Peyer's patch (tissue), 4 donors: ENCODE data around the gene RASGRP3. TPM values are rescaled to one million over a fixed set of nuclear protein-coding genes. Genes with fewer than 3 reads are reported as not detected.

Source experiments
- DNase-seq, 3 donors: peaks; one replicate each; pipeline ENCODE4 v3.0.0-alpha.2; 2017 to 2019
- H3K27ac ChIP-seq, 4 donors: fragments of 200-600 bp; sonication (generic); one replicate each; pipeline ENCODE4 v1.5.1; 2016 to 2019
- H3K27me3 ChIP-seq, 2 donors: fragments of 200-600 bp; sonication (generic); one replicate each; pipeline ENCODE4 v1.5.1; 2019
- H3K36me3 ChIP-seq, 3 donors: fragments of 200-600 bp; sonication (generic); one replicate each; pipeline ENCODE4 v1.5.1; 2016 to 2019
- H3K4me1 ChIP-seq, 4 donors: fragments of 200-600 bp; sonication (generic); one replicate each; pipeline ENCODE4 v1.5.1; 2016 to 2019
- H3K4me3 ChIP-seq, 4 donors: fragments of 200-600 bp; sonication (generic); 1 replicate in 3 of 4; 2 replicates in 1 of 4; pipeline ENCODE4 v1.5.1; 2016 to 2019; ENCODE audit warnings: mild to moderate bottlenecking in 1 of 4
- H3K9me3 ChIP-seq, 4 donors: fragments of 200-600 bp; sonication (generic); one replicate each; pipeline ENCODE4 v1.5.1; 2016 to 2019; ENCODE audit warnings: mild to moderate bottlenecking in 1 of 4
- POLR2A ChIP-seq, 2 donors: fragments of 450-650 bp; IDR thresholded peaks; one replicate each; pipeline ENCODE4 v1.5.1; 2017; ENCODE audit warnings: antibody characterized with exemption in 2 of 2, mild to moderate bottlenecking in 2 of 2, moderate library complexity in 2 of 2
- total RNA-seq, 4 donors: library from RNA; depleted of rRNA; stranded (reverse); fragments of >200 nt; gene quantifications; one replicate each; pipeline ENCODE4 v1.1.0, GENCODE V29; 2016
- TF ChIP-seq, protein P1 (sequence below), 6 experiments: fragments of 450-650 bp in 4 of 6; fragments of 200-600 bp in 2 of 6; sonication (generic) in 1 of 6; IDR thresholded peaks; one replicate each; pipeline ENCODE4 v1.5.1; 2017 to 2019; ENCODE audit warnings: antibody characterized with exemption in 6 of 6, mild to moderate bottlenecking in 3 of 6, moderate library complexity in 1 of 6

The RASGRP3 gene
- total RNA-seq, 4 donors from 2014 or later: 1.9 to 66.8 (median 12.3) TPM

DNA sequence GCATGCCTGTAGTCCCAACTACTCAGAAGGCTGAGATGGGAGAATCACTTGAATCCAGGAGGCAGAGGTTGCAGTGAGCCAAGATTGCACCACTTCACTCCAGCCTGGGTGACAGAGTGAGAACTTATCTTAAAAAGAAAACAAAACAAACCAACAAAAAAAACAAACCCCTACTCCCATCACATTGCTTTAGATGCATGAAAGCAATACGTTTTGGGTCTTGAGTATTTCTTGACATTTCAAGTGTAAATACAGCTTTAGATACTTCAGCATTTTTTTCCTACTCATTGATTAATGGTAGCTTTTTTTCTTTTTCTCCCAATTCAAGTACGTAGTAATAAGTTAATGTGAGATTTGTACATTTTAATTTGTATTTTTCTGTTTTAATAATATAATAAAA, 20.3 kb downstream of the RASGRP3 start:
- Histone ChIP-seq H3K27me3 (no peaks in the 10 kb centered on the region), H3K4me1 (peaks cover 0 to 10% (median 0%) of the 10 kb centered on the region in 4 donors), H3K9me3 (no peaks in the 10 kb centered on the region), H3K36me3 (no peaks in the 10 kb centered on the region), H3K4me3 (no peak overlapping the region), H3K27ac (peak overlapping the region in 1 of 4 donors; percentile 40)
- no peak for DNase-seq
- no peak for TF ChIP-seq POLR2A (IDR thresholded peaks at IDR 0.05)

DNA sequence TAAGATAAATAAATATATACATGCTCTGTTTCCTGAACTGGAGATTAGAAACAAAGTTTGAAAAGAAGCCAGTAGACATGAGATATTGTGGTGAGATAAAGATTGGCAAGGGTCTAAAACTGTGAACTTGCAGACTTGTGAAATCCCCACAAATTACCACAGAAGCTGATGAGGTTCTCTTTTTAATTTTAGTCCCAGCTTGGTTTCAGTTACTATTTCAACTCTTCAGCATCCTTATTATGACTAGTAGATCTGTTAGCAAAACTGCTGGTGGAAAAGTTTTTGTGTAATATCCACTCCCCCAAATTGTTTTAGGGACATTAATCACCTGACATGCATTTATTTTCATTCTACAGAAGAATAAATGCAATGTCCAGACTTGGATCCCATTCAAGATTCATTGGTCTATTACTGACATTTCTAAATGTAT, 20.8 kb downstream of the RASGRP3 start:
- H3K9me3 ChIP-seq: no peaks in the 10 kb centered on the region
- no peak for DNase-seq
- H3K4me1 ChIP-seq: peaks cover 0 to 10% (median 0%) of the 10 kb centered on the region in 4 donors
- TF ChIP-seq POLR2A (IDR thresholded peaks at IDR 0.05): no peak
- TF ChIP-seq, protein P1, sequence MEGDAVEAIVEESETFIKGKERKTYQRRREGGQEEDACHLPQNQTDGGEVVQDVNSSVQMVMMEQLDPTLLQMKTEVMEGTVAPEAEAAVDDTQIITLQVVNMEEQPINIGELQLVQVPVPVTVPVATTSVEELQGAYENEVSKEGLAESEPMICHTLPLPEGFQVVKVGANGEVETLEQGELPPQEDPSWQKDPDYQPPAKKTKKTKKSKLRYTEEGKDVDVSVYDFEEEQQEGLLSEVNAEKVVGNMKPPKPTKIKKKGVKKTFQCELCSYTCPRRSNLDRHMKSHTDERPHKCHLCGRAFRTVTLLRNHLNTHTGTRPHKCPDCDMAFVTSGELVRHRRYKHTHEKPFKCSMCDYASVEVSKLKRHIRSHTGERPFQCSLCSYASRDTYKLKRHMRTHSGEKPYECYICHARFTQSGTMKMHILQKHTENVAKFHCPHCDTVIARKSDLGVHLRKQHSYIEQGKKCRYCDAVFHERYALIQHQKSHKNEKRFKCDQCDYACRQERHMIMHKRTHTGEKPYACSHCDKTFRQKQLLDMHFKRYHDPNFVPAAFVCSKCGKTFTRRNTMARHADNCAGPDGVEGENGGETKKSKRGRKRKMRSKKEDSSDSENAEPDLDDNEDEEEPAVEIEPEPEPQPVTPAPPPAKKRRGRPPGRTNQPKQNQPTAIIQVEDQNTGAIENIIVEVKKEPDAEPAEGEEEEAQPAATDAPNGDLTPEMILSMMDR (IDR thresholded peaks at IDR 0.05): no peak
- H3K4me3 ChIP-seq: no peak overlapping the region
- no peaks in the 10 kb centered on the region for H3K27me3 ChIP-seq
- H3K27ac ChIP-seq: peak overlapping the region in 1 of 4 donors; percentile 33
- no peaks in the 10 kb centered on the region for H3K36me3 ChIP-seq

DNA sequence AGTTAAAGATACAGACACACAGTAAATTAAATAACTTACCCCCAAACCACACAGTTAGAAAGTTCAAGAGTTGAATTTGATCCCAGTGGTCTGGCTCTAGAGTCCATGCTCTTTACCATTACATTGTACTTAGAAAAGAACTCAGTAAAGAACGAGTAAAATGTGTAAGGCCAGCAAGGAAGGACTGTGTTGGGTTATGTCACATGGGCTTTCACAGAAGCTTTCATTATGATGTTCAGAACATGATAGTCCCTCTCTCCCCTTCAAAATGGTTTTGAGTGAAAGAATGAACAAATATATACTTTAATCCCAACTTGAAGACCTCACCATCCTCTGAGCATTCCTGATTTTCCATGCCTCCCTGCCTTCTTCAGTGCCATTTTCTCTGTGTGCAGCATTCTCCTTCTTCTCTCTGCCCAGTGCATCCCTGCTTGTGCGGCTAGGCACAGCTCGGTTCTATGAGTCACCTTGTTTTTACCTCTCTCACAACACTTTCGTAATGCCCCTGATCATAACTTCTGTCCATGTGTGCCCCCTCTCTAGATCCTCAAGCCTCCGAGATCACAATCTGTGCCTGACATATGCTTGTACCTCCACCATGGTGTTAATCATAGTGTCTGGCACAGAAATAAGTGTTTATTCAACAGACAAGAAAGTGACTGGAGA, 22.0 kb downstream of the RASGRP3 start:
- Histone ChIP-seq H3K4me1 (peaks cover 0 to 10% (median 0%) of the 10 kb centered on the region in 4 donors), H3K36me3 (no peaks in the 10 kb centered on the region), H3K9me3 (no peaks in the 10 kb centered on the region), H3K27ac (peak overlapping the region in 2 of 4 donors; percentile 1 to 43), H3K27me3 (no peaks in the 10 kb centered on the region), H3K4me3 (no peak overlapping the region)
- TF ChIP-seq, protein P1 (IDR thresholded peaks at IDR 0.05): no peak
- TF ChIP-seq POLR2A (IDR thresholded peaks at IDR 0.05): no peak
- DNase-seq: no peak

DNA sequence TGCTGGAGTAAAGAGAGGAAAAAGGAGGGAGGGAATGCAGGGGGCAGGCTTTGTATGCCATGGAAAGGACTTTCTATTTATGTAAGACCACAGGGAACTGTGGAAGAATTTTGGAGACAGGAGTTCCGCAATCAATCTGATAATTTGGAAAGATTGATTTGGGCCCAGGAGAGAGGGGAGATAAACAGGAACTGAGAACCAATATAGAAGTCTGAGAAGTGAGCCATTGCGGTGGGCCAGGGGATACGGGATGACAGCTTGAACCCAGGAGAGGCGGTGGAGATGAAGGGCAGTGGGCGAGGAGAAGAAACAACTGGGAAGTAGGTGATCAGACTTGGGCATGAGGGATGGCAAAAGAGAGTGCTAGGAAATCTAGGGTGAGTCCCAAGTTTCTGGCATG, 23.7 kb downstream of the RASGRP3 start:
- DNase-seq: no peak

DNA sequence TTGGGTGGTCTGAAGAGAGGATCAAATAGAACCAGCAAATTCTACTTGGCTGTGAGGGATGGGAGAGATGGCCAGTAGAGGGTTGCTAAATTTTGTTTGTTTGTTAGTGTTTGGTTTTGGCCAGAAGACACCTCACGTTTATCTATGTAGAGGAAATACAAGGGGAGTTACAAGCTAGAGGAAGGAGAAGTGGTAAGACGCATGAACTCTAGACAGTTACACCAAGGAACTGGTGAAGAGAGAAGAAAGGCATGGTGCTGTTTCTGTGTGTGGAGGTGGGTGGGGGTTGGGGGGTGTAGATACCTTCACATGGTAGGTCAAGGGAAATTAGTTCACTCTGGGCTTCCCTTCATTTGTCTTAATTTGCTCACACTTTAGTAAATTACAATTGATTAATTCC, 25.6 kb downstream of the RASGRP3 start:
- H3K4me1 ChIP-seq: peaks cover 0 to 6% (median 0%) of the 10 kb centered on the region in 4 donors
- no peaks in the 10 kb centered on the region for H3K9me3 ChIP-seq
- H3K27me3 ChIP-seq: no peaks in the 10 kb centered on the region
- H3K36me3 ChIP-seq: no peaks in the 10 kb centered on the region
- no peak for DNase-seq
- no peak overlapping the region for H3K27ac ChIP-seq
- TF ChIP-seq, protein P1 (IDR thresholded peaks at IDR 0.05): no peak
- TF ChIP-seq POLR2A (IDR thresholded peaks at IDR 0.05): no peak
- no peak overlapping the region for H3K4me3 ChIP-seq

More for the DNA sequence above, 23.7 kb downstream of the RASGRP3 start:
- Histone ChIP-seq H3K4me1 (peaks cover 0 to 10% (median 0%) of the 10 kb centered on the region in 4 donors), H3K36me3 (no peaks in the 10 kb centered on the region), H3K9me3 (no peaks in the 10 kb centered on the region), H3K27ac (peak overlapping the region in 1 of 4 donors; percentile 6), H3K4me3 (no peak overlapping the region), H3K27me3 (no peaks in the 10 kb centered on the region)
- TF ChIP-seq POLR2A (IDR thresholded peaks at IDR 0.05): no peak
- TF ChIP-seq, protein P1 (IDR thresholded peaks at IDR 0.05): no peak

DNA sequence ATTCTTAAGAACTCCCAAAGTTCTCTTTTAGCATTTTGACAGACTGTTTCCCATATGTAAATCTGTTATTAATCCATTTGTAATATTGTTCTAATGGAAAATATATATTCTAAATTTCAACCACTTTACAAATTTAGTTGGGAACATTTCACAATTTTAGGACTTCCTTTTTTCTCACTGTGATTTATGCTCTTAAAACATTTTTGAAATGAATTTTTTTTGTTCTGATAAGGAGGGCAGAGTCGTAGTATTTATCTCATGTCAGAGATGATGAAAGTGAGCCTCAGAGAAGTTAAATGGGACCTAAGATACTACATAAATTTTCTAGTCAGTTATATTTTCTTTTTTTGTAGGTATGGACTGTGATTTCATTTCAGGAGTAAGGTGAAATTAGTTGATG, 26.6 kb downstream of the RASGRP3 start:
- Histone ChIP-seq H3K27me3 (no peaks in the 10 kb centered on the region), H3K4me1 (no peaks in the 10 kb centered on the region), H3K36me3 (no peaks in the 10 kb centered on the region), H3K9me3 (no peaks in the 10 kb centered on the region), H3K27ac (no peak overlapping the region), H3K4me3 (no peak overlapping the region)
- no peak for DNase-seq
- no peak for TF ChIP-seq POLR2A (IDR thresholded peaks at IDR 0.05)
- TF ChIP-seq, protein P1 (IDR thresholded peaks at IDR 0.05): no peak
